Endodermal cell (in vitro differentiated cells): ENCODE measurements around the gene INSRR. TPM values are rescaled to one million over a fixed set of nuclear protein-coding genes. Genes with fewer than 3 reads are reported as not detected.

ENCODE experiments used
- DNase-seq: peaks from one replicate; pipeline ENCODE4 v3.0.0-alpha.2; 2017
- H3K27ac ChIP-seq: 2 replicates; pipeline ENCODE4 v1.5.1; 2013; ENCODE audit warnings: mild to moderate bottlenecking, low read depth, low read length, moderate library complexity
- H3K27me3 ChIP-seq: 2 replicates; pipeline ENCODE4 v1.6.1; 2013; ENCODE audit warnings: mild to moderate bottlenecking, low read length, moderate library complexity; ENCODE audit not compliant: insufficient read depth, control insufficient read depth, poor library complexity, severe bottlenecking
- H3K36me3 ChIP-seq: 2 replicates; pipeline ENCODE4 v1.7.0; 2013; ENCODE audit warnings: mild to moderate bottlenecking, low read length, moderate library complexity; ENCODE audit not compliant: control insufficient read depth, insufficient read depth
- H3K4me1 ChIP-seq: one replicate; pipeline ENCODE4 v1.7.0; 2013; ENCODE audit warnings: low read length; ENCODE audit not compliant: control insufficient read depth, insufficient read depth
- H3K4me3 ChIP-seq: 2 replicates; pipeline ENCODE4 v1.5.1; 2013; ENCODE audit warnings: mild to moderate bottlenecking, low read length, moderate library complexity
- H3K9ac ChIP-seq: 2 replicates; pipeline ENCODE4 v1.6.1; 2013; ENCODE audit warnings: mild to moderate bottlenecking, low read length, moderate library complexity; ENCODE audit not compliant: poor library complexity, severe bottlenecking; ENCODE audit errors: extremely low read depth
- H3K9me3 ChIP-seq: 2 replicates; pipeline ENCODE4 v1.6.1; 2013; ENCODE audit warnings: mild to moderate bottlenecking, low read length, moderate library complexity; ENCODE audit not compliant: control insufficient read depth
- H3K27ac Mint-ChIP-seq: 2 replicates; pipeline ENCODE4 v1.8.0; 2020; ENCODE audit warnings: mixed read lengths
- H3K27me3 Mint-ChIP-seq: 2 replicates; pipeline ENCODE4 v1.8.0; 2021; ENCODE audit warnings: mild to moderate bottlenecking, mixed read lengths; ENCODE audit not compliant: insufficient read depth
- H3K36me3 Mint-ChIP-seq: 2 replicates; pipeline ENCODE4 v1.8.0; 2020; ENCODE audit warnings: low read depth, mixed read lengths
- H3K4me1 Mint-ChIP-seq: 2 replicates; pipeline ENCODE4 v1.8.0; 2020; ENCODE audit warnings: mixed read lengths
- H3K4me3 Mint-ChIP-seq: 2 replicates; pipeline ENCODE4 v1.8.0; 2020; ENCODE audit warnings: mild to moderate bottlenecking, moderate library complexity, mixed read lengths
- H3K9me3 Mint-ChIP-seq: 2 replicates; pipeline ENCODE4 v1.8.0; 2020; ENCODE audit warnings: mild to moderate bottlenecking, mixed read lengths
- CTCF ChIP-seq: fragments of 200-600 bp; sonication (generic); conservative IDR thresholded peaks from 2 replicates; pipeline ENCODE4 v1.5.0; 2021; ENCODE audit warnings: antibody characterized with exemption, mild to moderate bottlenecking
- WGBS, 2 experiments: methylation state at CpG; one replicate each; pipeline versions ENCODE4 v1.1.5 to v1.1.7; 2013; ENCODE audit warnings: missing lambda C conversion rate in 2 of 2, mixed read lengths in 1 of 2; ENCODE audit not compliant: insufficient coverage in 1 of 2, insufficient read length in 1 of 2; 5-methylcytosine and 5-hydroxymethylcytosine counted together
- total RNA-seq, 2 donors: library from RNA; stranded (reverse); fragmentation: NEBNext Ultra II Directional in 1 of 2; extraction: Animal tissue kit (Norgen Biotek cat#: 25700) in 1 of 2; gene quantifications; 2 replicates in 1 of 2; 3 replicates in 1 of 2; pipeline ENCODE4 v1.2.1, GENCODE V29; 2021

Gene INSRR
- total RNA-seq, 2 donors from 2014 or later: 0.07 to 0.09 TPM

GRCh38 chr1:156873659-156874058 is 14.7 kb upstream of the INSRR start:
- no peak overlapping the region for H3K9ac ChIP-seq
- WGBS, 2 experiments: 96 to 98% methylated on average over 8 to 18 of the region's 18 CpGs
- TF ChIP-seq CTCF: no peak
- H3K4me1 ChIP-seq: no peaks in the 10 kb centered on the region
- peaks cover 30% of the 10 kb centered on the region for H3K27me3 ChIP-seq
- H3K36me3 ChIP-seq: no peaks in the 10 kb centered on the region
- Mint-ChIP-seq H3K4me3 (no peak overlapping the region), H3K9me3 (no peaks in the 10 kb centered on the region), H3K4me1 (no peaks in the 10 kb centered on the region), H3K36me3 (no peaks in the 10 kb centered on the region), H3K27me3 (peaks cover 69% of the 10 kb centered on the region), H3K27ac (no peak overlapping the region)
- no peak overlapping the region for H3K27ac ChIP-seq
- no peak overlapping the region for H3K4me3 ChIP-seq
- H3K9me3 ChIP-seq: no peaks in the 10 kb centered on the region
- no peak for DNase-seq

- Histone ChIP-seq H3K4me1 (no peaks in the 10 kb centered on the region), H3K4me3 (no peak overlapping the region), H3K36me3 (no peaks in the 10 kb centered on the region), H3K27me3 (peaks cover 28% of the 10 kb centered on the region), H3K27ac (no peak overlapping the region), H3K9me3 (no peaks in the 10 kb centered on the region), H3K9ac (no peak overlapping the region)
- no peaks in the 10 kb centered on the region for H3K4me1 Mint-ChIP-seq
- no peak overlapping the region for H3K4me3 Mint-ChIP-seq
- H3K27me3 Mint-ChIP-seq: peaks cover 67% of the 10 kb centered on the region
- no peak for DNase-seq
- H3K9me3 Mint-ChIP-seq: no peaks in the 10 kb centered on the region
- H3K36me3 Mint-ChIP-seq: no peaks in the 10 kb centered on the region
- H3K27ac Mint-ChIP-seq: no peak overlapping the region
- no peak for TF ChIP-seq CTCF
- 93 to 99% methylated on average over 8 to 9 of the region's 9 CpGs for WGBS, 2 experiments
Observed at GRCh38 chr1:156869455-156869854, 10.5 kb upstream of the INSRR start.

GRCh38 chr1:156868341-156868740 is 9.4 kb upstream of the INSRR start:
- peaks cover 72% of the 10 kb centered on the region for H3K27me3 Mint-ChIP-seq

More at GRCh38 chr1:156868341-156868740, 9.4 kb upstream of the INSRR start:
- TF ChIP-seq CTCF: no peak
- Histone ChIP-seq H3K4me1 (no peaks in the 10 kb centered on the region), H3K9me3 (no peaks in the 10 kb centered on the region), H3K27me3 (peaks cover 37% of the 10 kb centered on the region), H3K27ac (no peak overlapping the region), H3K4me3 (no peak overlapping the region), H3K36me3 (no peaks in the 10 kb centered on the region), H3K9ac (no peak overlapping the region)
- 73 to 83% methylated on average over 9 to 13 of the region's 13 CpGs for WGBS, 2 experiments
- Mint-ChIP-seq H3K9me3 (no peaks in the 10 kb centered on the region), H3K4me3 (no peak overlapping the region), H3K4me1 (peaks cover 7% of the 10 kb centered on the region), H3K27ac (no peak overlapping the region), H3K36me3 (no peaks in the 10 kb centered on the region)
- no peak for DNase-seq
